ENCODE measurements around the gene WDR11. TPM values are rescaled to one million over a fixed set of nuclear protein-coding genes. Genes with fewer than 3 reads are reported as not detected.
A peak's percentile ranks its signal among the peaks of the same experiment; 100 is the strongest.

Gene WDR11
- total RNA-seq (10 to 100 TPM in 1 of 4 donors, 1 to 10 TPM in 3; 6.6 to 10.3 (median 8.4) TPM), polyA plus RNA-seq (1 to 10 TPM; 4.0 to 7.7 (median 6.4) TPM)
- long read RNA-seq, donor 1, partial matches to known transcripts = 0 of 1 reads
- long read RNA-seq, donor 1, other reads (novel, unspliced or antisense) = 1 of 1 reads
- long read RNA-seq, donor 2, partial matches to known transcripts = 2 of 6 reads
- long read RNA-seq, donor 2, other reads (novel, unspliced or antisense) = 4 of 6 reads

GRCh38 chr10:120850911-120851865 lies at the start of gene WDR11:
WDR11 (plus strand) TSS chr10:120851362; CDS start chr10:120851421, 59 bp downstream.
- Histone ChIP-seq H3K9me3 (peaks cover 6% of the 10 kb centered on the region), H3K4me3 (peak within 1 kb of the TSS; percentile 80), H3K36me3 (ENCODE audit: insufficient read depth in 1 of 2, low read depth in 1 of 2) (peaks cover 0 to 34% of the 10 kb centered on the region in 2 donors), H3K4me1 (peaks cover 18% of the 10 kb centered on the region), H3K27me3 (ENCODE audit: insufficient read depth in 3 of 3, low read length in 2 of 3) (no peaks in the 10 kb centered on the region), H3K27ac (peak within 1 kb of the TSS; percentile 84)
- DNase-seq = peak; percentile 89 to 92
- TF ChIP-seq CTCF (IDR thresholded peaks at IDR 0.05) = no peak
- peak; percentile 98 to 100 (median 99) for ATAC-seq
- 4 to 5% (median 4%) methylated on average over 45 of the region's 45 CpGs for WGBS, 3 donors
- intact Hi-C loops (cut with DNase I) = no loop called here

GRCh38 chr10:120802935-120803334 lies 48.2 kb upstream of the WDR11 start:
- no peaks in the 10 kb centered on the region for H3K36me3 ChIP-seq (ENCODE audit: insufficient read depth in 1 of 2, low read depth in 1 of 2)
- TF ChIP-seq CTCF (IDR thresholded peaks at IDR 0.05) = no peak
- intact Hi-C loops (cut with DNase I) = no loop called here
- no peaks in the 10 kb centered on the region for H3K9me3 ChIP-seq
- ATAC-seq (no peak), DNase-seq (no peak)
- H3K4me1 ChIP-seq = no peaks in the 10 kb centered on the region
- 82 to 86% (median 85%) methylated on average over 3 of the region's 3 CpGs for WGBS, 3 donors
- H3K27ac ChIP-seq = no peak overlapping the region
- no peak overlapping the region for H3K4me3 ChIP-seq
- no peaks in the 10 kb centered on the region for H3K27me3 ChIP-seq (ENCODE audit: insufficient read depth in 3 of 3, low read length in 2 of 3)

- TF ChIP-seq CTCF (IDR thresholded peaks at IDR 0.05) = no peak
- ATAC-seq = no peak
- Histone ChIP-seq H3K4me1 (no peaks in the 10 kb centered on the region), H3K9me3 (no peaks in the 10 kb centered on the region), H3K36me3 (ENCODE audit: insufficient read depth in 1 of 2, low read depth in 1 of 2) (no peaks in the 10 kb centered on the region), H3K27ac (no peak overlapping the region), H3K27me3 (ENCODE audit: insufficient read depth in 3 of 3, low read length in 2 of 3) (no peaks in the 10 kb centered on the region), H3K4me3 (no peak overlapping the region)
- intact Hi-C loops (cut with DNase I) = no loop called here
- WGBS, 3 donors = 70 to 85% (median 79%) methylated on average over 5 of the region's 5 CpGs
- DNase-seq = no peak
These were observed 47.2 kb upstream of the WDR11 start for GRCh38 chr10:120803972-120804371.

- Histone ChIP-seq H3K9me3 (no peaks in the 10 kb centered on the region), H3K27me3 (ENCODE audit: insufficient read depth in 3 of 3, low read length in 2 of 3) (no peaks in the 10 kb centered on the region), H3K27ac (no peak overlapping the region), H3K36me3 (ENCODE audit: insufficient read depth in 1 of 2, low read depth in 1 of 2) (no peaks in the 10 kb centered on the region), H3K4me1 (no peaks in the 10 kb centered on the region), H3K4me3 (no peak overlapping the region)
- no peak for TF ChIP-seq CTCF (IDR thresholded peaks at IDR 0.05)
- ATAC-seq (no peak), DNase-seq (no peak)
- intact Hi-C loops (cut with DNase I) = no loop called here
- WGBS, 3 donors = 83 to 88% (median 85%) methylated on average over 7 of the region's 7 CpGs
These were observed 45.9 kb upstream of the WDR11 start for GRCh38 chr10:120805014-120805812.

All from psoas muscle (tissue), 8 donors.